Head of caudate nucleus (tissue), 42 donors: Measurements from ENCODE around the gene ZNF665.
"Not testable (repeated sequence)": the region's sequence is repeated elsewhere in the genome, so short reads cannot be mapped to it uniquely, and the experiment has no call there.

ENCODE experiments used
- DNase-seq, 42 donors: peaks; one replicate each; pipeline versions ENCODE4 v3.0.0 to v3.0.0-alpha.2; 2020 to 2021; ENCODE audit warnings: mixed read lengths in 7 of 42
- intact Hi-C: fragments of 100-400 bp; cut with DNase I; formaldehyde crosslinking; loops from one replicate; pipeline ENCODE4 v1.15.0; 2022

Gene ZNF665

GRCh38 chr19:53161123-53161522 is 32.0 kb downstream of the ZNF665 start:
- DNase-seq, result no peak
- intact Hi-C loops, result no loop called here

DNA sequence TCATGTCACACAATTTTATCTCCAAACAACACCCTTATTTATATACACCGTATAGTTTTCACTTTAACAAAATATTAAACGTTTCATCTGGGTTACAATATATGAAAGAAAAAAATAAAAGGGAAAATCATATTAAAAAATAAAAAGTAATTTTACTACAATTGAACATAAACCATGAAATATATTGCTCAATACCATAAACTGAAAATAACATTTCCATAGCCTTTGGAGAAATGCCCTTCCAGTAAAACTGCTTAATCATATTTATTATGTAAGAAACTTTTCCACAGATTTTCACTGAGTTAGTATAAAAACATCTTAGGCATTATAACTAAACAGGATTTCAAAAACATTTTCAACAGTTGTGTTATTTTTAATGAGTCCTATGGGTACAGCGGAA is 32.8 kb downstream of the ZNF665 start:
- intact Hi-C loops, result no loop called here
- no peak for DNase-seq

DNA sequence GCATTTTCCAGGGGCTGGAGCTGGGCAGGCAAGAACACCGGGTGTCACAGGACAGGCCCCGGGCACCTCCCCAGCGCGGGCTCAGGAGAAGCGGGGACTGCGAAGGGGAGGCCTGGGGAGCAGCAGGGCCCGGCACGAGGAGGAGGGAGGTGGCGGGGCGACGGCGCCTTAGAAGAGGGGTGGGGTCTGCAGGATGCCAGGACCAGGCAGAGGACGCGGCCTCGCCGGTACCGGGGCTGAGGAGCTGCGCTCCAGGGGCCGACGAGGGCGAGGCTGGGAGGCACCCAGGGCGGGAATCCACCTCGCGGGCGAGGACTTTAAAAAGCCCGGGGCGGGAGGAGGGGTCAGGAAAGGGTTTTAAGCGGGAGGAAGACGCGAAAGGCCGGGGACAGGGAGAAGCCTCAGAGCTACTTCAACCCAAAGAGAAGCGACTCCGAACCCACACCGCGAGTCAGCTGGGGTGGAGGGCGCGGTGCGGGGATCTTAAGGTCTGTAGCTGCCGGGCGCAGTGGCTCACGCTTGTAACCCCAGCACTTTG is 35.0 kb downstream of the ZNF665 start:
- DNase-seq, result peak in 37 of 42 donors; percentile 4 to 57 (median 23)
- intact Hi-C loops, result no loop called here

DNA sequence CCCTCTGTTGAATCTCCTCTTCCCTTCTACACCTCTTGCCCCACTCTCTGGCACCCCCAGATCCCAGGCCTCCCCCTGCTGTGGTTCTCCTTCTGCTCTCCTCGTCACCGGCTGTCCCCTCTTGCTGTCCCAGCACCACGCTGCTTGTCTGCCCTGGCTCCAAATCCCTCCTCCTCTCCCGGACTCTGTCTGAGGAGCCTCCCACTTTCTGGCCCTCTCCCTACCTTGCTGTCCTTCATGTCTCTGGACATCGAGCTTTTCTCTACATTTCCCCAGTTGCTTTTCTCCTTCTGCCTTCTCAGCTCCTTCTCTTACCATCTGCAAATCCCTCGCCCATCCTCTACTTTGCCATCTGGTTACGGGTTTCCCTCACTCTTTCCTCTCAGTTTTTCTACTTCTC is 35.5 kb downstream of the ZNF665 start:
- DNase-seq, result peak in 11 of 42 donors; percentile 3 to 44 (median 9)
- intact Hi-C loops, result no loop called here

DNA sequence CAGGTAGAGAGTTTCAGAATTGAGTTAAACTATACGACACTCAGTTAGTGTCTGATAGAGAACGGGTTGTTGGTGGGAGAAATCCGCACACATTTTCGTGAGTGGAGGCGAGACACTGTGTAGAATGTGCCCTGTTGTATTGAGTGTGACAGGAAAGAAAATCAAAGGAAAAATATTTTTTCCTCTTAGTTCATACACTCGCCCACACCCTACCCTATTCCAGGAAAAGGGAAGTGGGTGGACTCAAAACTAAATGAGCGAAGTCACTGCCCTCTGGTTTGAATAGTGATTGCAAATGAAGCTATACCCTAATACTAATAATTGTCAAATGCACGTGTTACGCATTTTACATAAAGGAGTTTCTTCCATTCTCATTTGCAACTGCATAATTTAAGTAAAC is 36.3 kb downstream of the ZNF665 start:
- intact Hi-C loops, result no loop called here
- DNase-seq, result peak in 12 of 42 donors; percentile 7 to 56 (median 17)

DNA sequence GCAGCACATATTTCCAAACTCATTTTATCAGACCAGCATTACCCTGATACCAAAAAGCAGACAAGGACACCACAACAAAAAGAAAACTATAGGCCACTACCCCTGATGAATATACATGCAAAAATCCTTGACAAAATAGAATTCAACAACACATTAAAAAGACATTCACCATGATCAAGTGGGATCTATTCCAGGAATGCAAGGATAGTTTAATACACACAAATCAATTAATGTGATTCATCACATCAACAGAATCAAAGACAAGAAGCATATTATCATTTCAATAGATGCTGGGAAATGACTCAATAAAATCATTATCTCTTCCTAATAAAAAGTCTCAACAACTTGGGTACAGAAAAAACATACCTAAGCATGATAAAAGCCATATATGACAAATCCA is 45.5 kb downstream of the ZNF665 start:
- DNase-seq, result no peak
- intact Hi-C loops, result no loop called here

- no peak for DNase-seq
- intact Hi-C loops, result no loop called here
Observed at GRCh38 chr19:53140351-53140750, 52.8 kb downstream of the ZNF665 start.

DNA sequence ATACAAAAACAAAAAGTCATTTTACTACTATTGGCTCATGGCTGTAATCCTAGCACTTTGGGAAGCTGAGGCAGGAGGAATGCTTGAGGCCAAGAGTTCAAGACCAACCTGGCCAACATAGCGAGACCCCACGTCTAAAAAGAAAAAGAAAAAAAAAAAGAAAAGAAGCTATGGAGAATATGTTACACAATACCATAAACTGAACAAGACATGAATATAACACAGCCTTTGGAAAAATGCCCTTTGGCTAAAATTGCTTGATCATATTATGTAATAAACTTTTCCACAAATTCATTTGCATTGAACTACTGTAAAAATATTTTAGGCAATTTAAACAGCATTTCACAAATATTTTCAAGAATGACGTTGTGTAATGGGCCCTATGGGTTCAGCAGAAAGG is 56.7 kb downstream of the ZNF665 start:
- intact Hi-C loops, result loop anchor here (10.0 kb wide), 1 partner anchor 62 kb away; no protein-coding TSS in a partner anchor
- no peak for DNase-seq

GRCh38 chr19:53132141-53132991 is 60.8 kb downstream of the ZNF665 start, which contains the start of gene ZNF415:
ZNF415 (minus strand) TSS chr19:53132910; CDS start chr19:53122676, 10,234 bp downstream.
- intact Hi-C loops, result loop anchor here (10.0 kb wide), 1 partner anchor 58 kb away; no protein-coding TSS in a partner anchor
- peak; percentile 78 to 95 (median 88) for DNase-seq

- intact Hi-C loops, result loop anchor here (10.0 kb wide), 1 partner anchor 57 kb away; no protein-coding TSS in a partner anchor
- peak in 29 of 42 donors; percentile 10 to 74 (median 44) for DNase-seq
Observed at GRCh38 chr19:53131727-53132126, 61.4 kb downstream of the ZNF665 start.

GRCh38 chr19:53131085-53131590 is 62.0 kb downstream of the ZNF665 start:
- intact Hi-C loops, result loop anchor here (10.0 kb wide), 1 partner anchor 56 kb away; no protein-coding TSS in a partner anchor
- DNase-seq, result no peak

GRCh38 chr19:53130506-53130905 is 62.7 kb downstream of the ZNF665 start:
- peak in 24 of 42 donors; percentile 16 to 71 (median 40) for DNase-seq
- intact Hi-C loops, result loop anchor here (10.0 kb wide), 1 partner anchor 56 kb away; no protein-coding TSS in a partner anchor

GRCh38 chr19:53126733-53127526 is 66.2 kb downstream of the ZNF665 start:
- DNase-seq, intact Hi-C loops: not testable (repeated sequence)

DNA sequence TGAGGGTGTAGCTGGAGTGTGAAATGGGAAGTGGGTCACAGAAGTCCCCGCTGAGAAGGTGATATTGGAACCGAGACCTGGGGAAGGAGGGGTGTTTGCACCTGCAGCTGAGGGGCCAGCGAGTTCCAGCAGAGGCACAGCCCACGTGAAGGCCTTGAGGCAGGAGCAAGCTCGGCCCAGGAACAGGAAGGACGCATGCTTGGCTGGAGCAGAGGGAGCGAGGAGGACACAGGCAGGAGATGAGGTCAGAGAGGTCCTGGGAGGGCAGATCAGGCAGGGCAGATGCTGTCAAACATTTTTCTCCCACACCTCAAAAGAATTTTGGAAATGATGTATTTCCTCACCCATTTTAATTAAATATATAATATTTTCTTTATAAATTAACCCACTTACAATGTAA is 69.8 kb downstream of the ZNF665 start:
- intact Hi-C loops, result no loop called here
- DNase-seq, result no peak
